HTERT RPE-1 (cell line): ENCODE measurements around the gene SYNJ2.

Experiments used
- in situ Hi-C: fragments of 300-500 bp; cut with MboI; formaldehyde crosslinking; loops from 4 replicates; pipeline ENCODE4 v1.14.3; 2020; ENCODE audit warnings: low sequenced_read_pairs

SYNJ2 gene

DNA sequence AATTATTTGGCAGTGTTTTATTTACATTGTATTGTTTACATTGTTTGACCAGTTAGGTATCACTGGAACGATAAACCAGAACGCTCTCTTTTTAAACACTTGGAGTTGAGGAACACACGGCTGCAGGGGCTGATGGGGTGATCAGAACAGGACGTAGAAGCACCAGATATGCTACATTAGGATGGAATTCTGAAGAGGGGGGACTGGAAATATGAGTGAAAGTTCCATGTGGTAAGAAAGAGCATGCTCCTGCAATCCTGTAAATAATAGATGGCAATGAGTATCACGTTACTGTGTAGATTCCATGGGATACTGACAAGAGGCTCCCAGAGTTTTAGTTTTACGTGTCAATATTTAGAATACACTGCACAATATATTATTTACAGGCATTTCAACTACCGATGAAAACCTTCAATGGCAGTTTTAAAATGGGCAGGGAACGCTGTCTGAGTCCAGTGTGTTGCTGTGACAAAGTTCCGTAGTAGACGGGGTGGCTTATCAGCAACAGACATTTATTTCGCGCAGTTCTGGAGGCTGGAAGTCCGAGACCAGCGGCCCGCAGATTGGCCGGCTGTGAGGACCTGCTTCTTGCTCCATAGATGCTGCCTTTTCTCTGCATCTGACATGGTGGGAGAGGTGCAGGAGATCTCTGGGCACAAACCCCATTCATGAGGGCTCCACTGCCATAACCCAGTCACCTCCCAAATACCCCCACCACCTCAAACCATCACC lies 43.1 kb downstream of the SYNJ2 start:
- in situ Hi-C loops, result no loop called here

DNA sequence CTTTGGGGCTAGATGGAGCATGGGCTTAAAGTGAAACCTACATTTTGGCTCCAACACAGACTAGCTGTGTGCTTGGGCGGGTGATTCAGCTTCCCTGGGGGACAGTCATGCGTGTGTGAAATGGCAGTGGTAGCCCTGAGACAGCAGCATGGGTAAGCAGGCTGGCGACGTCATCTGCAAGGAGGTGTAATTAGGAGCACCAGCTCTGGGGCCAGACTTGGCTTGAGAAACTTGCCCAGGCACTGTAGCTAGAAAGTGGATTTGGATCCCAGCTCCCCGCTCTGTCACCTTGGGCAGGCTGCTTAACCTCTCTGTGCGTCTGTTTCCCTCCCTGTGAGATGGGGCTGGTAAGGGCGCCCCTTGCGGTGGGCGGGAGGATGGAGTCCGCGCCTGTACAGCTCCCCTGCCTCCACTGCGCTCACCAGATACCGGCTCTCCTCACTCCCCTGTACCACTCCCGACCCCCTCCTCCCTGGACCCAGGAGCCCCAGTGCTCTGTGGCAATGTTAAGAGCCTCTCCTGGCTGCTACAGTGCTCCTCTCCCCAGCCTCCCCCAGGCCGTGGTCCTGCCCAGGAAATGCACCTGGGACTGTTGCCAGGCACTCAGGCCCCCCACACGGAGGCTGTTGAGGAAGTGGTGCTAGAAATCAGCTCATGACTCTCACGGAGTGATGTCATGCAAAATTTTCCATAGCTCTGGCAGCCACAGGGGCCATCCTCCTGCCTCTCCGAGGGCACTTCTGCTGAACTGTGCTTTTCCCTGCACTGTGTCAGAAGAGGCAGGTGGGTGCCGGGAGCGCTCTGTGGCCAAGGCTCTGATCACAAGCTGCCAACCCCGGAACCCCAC lies 44.6 kb downstream of the SYNJ2 start:
- in situ Hi-C loops, result no loop called here

DNA sequence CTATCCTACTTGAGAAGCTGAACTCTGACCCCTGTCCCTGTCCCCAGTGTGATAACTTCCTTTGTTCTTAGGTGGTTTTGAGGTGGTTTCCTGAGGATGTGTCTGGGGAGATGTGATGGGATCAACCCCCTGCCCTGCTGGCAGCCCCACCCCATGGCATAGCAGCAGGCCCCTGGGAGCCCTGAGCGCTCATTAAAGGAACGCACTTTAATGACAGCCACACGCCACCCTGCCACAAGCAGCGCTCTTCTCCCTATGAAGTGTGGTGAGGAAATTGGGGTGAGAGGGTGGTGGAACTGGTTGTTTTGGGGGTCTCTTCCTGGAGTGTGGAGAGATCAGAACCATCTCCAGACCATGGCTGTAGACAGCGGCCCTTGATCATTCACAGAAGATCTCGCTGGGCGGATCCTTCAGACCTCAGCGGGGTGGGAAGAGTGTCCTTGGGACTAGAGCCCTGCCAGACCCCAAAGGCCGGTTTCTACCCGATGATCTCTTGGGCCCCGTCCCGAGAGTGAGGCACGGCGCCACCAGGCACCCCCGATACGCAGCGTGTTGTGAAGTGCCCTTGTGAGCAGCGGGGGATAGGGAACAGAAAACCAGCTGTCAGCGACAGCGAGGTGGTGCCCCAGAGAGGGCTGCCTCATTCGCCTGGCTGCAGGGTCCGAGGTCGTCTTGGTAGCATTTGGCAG lies 45.4 kb downstream of the SYNJ2 start:
- in situ Hi-C loops, result no loop called here

DNA sequence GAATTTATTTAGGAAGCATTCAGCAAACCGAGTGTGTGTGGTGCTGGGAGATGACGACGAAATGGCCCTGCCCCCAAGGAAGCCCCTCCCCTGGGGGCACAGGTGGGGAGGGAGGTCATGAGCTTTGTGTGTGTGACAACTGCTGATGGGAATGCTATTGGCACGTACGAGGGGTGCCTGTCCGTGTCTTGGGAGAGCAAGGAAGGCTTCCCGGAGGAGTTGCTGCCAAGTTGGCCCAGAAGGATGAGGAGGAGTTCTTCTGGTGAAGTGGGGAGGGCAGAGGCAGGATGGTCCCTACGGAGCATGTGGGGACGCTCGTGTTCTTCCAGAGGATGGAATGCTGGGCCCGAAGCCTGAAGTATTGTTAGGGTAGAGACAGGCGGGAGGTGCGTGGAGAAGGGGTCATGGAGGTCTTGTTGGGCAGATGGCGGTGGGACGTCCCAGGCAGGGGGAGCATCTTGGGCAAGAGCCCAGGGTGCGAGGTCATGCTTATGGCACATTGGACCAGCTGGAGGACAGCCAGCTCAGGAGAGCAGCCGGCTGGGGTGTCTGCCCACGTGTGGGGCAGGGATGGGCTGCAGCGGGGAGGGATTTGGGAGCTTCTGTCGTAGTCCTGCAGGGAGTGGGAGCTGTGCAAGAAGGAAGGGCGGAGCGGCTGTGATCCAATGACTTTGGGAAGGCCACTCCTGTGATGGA lies 46.1 kb downstream of the SYNJ2 start:
- in situ Hi-C loops, result no loop called here

DNA sequence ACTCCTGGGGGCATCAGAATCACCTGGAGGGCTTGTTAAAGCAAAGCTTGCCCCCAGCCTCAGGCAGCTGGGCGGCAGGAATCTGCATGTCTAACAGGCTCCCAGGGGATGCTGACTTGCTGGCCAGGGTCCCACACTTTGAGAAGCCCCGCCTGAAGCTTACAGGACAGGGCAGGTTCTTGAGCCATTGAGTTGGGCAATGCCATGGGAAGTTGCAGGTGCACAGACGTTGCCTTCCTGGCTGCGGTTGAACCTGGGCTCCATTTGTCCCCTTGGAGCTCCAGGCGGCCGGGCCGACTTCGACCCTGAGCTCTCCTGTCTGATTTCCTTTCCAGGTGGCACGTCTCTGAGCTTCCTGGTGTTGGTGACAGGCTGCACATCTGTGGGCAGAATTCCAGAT lies 46.8 kb downstream of the SYNJ2 start:
- in situ Hi-C loops, result no loop called here

DNA sequence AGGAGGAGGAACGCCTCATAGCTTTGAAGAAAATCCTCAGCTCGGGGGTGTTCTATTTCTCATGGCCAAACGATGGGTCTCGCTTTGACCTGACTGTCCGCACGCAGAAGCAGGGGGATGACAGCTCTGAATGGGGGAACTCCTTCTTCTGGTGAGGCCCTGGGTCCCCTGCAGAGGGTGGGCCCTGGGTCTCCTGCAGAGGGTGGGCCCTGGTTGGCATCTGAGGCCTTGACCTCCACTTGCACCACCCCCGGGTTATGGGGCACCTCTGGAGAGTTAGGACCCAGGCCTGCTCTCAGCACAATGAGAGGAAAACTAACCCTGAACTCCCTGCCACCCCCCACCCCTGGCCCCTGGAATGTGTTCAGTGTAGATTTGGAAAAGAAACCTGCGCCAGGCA lies 47.2 kb downstream of the SYNJ2 start:
- in situ Hi-C loops, result no loop called here

DNA sequence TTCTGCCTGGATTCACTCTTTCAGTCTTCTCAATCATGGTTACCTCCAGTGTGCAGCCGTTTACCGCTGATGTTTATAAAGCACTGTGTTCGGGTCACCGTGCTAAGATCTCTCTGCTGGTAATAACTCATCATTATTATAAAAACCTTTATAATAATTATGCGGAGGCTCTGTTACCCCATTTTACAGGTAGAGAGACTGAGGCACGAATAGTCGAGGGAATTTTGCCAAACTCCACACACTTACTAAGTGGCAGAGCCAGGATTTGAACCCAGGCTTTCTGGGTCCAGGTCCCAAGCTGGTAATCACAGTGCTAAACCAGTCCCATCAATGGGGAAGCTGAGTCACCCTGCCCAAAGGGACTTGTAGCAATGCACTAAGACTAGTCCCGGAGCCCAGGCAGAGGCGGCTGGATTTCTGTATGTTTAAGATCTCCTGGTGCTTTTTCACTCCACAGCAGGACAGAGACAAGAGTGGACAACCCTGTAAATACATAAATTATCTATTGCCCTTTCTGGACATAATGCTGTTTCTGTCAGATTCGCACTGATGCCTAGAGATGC lies 48.1 kb downstream of the SYNJ2 start:
- in situ Hi-C loops, result no loop called here

DNA sequence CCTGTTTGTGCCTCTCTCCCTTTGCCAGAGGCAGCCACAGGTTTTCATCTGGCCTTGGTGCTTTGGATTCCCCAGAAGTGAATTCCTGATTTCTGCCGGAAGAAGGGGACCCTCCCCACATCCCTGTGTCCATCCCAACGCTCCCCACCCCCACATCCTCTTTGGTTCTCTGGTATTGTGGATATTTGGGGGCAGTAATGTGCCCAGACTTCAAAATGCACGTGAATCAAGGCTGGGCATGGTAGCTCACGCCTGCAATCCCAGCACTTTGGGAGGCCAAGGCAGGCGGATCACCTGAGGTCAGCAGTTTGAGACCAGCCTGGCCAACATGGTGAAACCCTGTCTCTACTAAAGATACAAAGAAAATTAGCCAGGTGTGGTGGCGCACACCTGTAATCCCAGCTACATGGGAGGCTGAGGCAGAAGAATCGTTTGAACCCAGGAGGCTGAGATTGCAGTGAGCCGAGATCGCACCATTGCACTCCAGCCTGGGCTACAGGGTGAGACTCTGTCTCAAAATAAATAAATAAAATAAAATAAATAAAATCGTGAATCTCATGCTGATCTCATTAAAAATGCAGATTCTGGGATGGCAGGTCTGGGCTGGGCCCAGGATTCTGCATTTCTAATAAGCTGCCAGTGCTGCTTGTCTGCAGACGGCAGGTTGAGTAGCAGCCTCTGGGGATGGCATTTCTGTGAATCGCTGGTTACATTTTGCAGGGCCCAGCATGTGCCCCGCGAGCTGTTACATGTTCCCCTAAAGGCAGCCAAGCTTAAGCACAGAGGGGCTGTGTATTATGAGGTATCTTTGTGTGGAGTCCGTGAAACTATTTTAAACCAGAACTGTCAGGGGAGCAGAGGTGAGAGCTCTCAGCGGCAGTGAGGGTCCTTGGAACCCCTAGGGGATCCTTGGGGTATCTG lies 49.0 kb downstream of the SYNJ2 start:
- in situ Hi-C loops, result no loop called here

DNA sequence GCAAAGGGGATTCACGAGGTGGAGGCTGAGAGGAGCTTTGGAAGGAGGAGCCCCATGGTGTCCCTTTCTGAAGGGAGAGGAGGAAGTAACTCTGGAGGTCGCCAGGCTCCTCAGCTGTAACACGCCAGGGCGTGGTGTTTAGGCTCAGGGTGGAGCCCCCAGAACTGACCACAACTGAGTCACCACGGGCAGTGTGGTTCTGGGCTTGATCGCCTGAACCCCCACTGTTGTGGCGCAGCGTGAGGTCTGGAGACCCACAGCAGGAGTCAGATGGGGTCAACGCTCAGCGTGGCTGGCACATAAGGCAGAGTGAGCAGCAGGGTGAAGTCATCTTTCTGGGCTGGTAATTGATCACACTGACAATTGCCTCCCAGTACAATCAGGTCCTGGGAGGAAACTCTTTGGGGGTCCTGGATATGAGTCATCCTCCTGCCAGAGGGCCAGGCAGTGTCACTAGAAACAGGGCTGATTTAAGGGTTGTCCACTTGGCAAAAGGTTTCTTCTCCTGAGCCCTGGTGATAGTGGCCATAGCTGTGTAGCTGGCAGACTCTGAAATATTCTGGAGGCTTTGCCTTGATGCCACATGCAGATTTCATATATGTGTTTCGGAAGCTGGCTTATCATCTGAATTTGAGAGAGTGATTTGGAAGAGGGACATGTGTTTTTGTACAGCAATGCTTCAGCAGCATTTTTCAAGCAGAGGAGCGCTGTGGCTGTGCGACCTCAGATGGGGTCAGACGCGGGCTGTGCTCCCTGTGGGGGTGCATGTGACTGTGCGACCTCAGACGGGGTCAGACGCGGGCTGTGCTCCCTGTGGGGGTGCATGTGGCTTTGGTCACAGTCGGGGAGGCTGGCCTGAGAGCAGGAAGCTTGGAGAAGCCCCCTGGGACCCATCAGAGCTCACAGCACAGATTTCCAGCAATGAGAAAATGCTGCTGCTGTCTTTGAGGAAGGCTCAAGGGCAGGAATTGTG lies 50.0 kb downstream of the SYNJ2 start:
- in situ Hi-C loops, result no loop called here

DNA sequence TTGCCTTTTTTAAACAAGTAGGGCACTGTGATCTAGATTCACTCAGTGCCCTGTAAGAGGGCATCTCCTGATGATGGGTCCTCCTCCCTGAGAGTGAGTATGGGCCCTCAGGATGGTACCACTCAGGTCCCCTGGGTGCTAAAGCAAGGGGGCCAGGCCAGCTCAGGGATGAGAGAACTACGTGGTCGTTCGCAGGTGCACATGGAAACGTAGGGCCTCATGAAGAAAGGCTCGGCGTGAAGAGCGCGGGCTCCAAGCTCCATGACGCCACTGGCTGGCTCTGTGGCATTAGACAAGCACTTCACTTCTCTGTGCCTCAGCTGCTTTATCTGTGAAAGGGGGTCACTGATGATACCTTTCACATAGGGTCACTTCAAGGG lies 50.7 kb downstream of the SYNJ2 start:
- in situ Hi-C loops, result no loop called here

DNA sequence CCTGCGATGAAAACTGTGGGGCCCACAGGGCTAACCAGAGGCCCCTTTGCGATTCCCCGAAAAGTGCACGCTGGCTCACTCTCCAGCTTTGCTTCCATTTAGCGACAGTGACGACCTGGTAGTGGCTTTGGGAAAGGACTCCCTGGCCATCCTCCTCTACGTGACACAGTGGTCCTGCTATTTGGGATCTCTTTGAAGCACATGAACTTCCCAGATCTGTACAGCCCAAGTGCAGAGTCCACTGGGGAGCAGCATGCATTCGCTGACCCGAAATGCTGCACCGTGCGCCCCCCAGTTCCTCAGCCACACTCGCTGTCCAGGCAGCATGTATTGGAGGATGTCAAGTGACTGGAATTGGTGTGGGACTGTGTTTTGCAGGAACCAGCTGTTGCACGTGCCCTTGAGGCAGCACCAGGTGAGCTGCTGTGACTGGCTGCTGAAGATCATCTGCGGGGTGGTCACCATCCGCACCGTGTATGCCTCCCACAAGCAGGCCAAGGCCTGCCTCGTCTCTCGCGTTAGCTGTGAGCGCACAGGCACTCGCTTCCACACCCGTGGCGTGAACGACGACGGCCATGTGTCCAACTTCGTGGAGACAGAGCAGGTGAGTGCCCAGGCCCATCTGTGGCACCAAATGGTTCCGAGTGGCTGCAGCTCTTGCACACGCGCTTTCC lies 51.6 kb downstream of the SYNJ2 start:
- in situ Hi-C loops, result no loop called here

DNA sequence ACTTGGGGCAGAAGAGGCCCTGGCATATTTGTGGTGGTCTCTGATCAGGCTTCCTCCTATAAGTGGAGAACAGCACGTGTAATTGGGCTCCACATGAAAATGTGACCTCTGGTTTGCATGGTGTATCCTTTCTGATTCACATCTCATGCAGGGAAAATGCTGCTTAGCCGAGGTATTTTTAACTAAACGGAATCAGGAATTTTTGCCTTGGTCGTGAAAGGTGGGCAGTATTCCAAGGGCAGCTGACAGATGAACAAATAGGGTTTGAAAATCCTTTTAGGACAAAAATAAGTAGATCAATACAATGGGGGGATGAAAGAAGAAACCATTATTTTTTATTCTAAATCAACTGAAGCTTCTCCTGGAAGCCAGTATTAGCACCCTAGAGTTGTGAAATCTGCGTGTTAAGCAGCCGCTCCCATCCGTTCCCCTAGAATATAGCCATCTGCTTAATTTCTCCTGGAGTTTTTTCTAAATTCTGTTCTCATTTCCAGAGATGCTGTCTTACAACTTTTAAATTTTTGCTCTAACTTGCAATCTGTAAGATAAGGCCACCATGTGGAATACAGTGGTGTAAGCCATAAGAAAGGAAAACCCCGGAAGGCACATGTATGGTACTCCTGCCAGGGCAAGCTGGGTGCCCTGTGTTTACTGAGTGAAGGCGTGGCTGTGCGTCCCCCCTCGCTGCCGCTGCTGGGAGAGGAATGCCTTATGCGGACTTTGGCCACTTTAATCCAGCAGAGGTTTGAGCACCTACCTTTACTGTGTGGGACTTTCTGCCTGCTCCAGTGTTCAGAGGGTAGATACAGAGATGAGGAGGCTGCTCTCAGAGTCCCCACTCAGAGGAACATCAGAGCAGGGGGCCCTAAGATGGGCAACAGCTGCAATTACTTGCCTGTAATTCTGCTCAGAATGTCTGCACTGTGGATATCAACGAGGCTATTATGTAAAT lies 52.4 kb downstream of the SYNJ2 start:
- in situ Hi-C loops, result no loop called here

DNA sequence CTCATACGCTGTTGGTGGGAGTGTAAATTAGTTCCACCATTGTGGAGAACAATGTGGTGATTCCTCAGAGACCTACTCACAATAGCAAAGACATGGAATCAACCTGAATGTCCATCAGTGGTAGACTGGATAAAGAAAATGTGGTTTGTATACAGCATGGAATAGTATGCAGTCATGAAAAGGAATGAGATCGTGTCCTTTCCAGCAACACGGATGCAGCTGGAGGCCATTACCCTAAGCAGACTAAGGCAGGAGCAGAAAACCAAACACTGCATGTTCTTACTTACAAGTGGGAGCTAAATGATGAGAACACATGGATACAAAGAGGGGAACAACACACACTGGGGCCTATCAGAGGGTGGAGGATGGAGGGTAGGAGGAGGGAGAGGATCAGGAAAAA lies 54.6 kb downstream of the SYNJ2 start:
- in situ Hi-C loops, result no loop called here

DNA sequence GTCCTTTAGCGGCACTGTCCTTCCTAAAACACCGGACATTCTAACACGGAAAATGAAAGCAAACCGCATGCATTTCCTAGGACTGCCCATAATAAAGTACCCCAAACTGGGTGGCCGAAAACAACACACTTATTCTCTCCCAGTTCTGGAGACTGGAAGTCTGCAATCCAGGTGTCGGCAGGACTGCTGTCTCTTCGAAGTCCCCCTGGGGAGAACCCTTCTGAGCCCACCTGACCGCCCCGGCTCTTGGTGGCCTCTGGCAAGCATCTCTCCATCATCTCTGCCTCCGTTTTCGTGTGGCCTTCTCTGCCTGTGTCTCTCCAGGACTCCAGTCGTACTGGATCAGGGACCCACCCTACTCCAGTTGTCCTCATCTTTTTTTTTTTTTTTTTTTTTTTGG lies 55.4 kb downstream of the SYNJ2 start:
- in situ Hi-C loops, result no loop called here

DNA sequence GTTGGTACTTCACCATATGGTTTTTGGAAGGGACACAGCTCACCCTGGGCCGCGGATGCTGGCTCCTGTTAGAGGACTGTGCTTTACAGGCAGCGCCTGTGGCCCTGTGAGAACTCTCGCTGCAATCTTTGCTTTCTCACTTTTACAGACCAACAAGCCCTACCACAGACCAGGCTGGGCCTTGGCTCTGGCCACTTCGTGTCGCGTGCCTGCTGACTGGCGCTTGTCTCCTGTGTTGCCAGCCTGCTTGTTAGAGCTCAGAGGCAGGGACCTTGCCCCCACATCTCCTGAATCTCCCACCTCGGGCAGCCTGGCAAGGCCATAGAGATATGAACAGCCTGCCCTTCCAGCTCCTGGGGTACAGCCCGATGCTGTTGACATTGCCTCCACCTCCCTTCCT lies 56.1 kb downstream of the SYNJ2 start:
- in situ Hi-C loops, result no loop called here

DNA sequence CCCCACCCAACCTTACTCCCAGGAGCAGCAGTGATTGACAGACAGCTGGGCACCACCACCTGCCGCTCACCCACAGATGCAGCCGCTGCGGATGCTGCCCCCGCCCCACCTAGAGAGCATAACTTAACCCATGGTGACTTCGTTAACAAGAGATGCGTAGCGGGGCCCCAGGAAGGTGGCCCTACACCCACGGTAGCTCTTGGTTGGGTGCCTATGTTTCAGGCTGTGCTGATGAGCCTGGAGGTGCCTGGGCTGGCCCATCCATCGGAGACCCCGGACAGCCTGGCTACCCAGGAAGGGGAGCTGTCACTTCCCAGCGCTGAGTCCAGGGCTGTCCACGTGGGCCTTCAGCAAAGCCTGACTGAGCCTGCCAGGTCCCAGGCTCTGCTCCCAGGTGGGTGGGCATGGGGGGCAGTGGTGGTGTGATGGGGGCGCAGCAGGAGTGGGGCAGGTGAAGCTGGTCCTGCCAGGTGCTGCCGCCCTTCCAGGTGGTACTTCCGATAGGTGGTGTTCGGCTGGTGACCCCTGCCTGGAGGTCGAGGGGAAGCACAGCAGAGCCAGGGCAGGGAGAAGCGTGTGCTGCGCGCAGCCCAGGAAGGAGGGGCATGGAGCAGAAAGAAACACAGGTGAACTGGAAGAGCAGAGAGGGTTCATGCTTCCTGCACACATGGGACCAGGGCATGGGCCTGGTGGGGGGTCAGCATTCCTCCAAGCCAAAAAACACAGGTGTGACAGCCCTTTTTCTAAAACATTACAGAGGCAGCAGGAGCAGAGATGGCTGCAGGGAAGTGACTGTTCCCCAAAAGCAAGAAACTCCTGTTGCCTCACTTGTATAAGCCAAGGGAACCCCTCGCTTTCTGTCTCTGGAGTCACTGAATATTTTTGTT lies 56.9 kb downstream of the SYNJ2 start:
- in situ Hi-C loops, result no loop called here
